ENCODE results near the gene ZNF358. TPM values are rescaled to one million over a fixed set of nuclear protein-coding genes. Genes with fewer than 3 reads are reported as not detected.
A peak's percentile ranks its signal among the peaks of the same experiment; 100 is the strongest.

Gene ZNF358
- total RNA-seq, 2 experiments from 2014 or later: 5.1 to 5.2 TPM

- ChIA-PET CTCF (no interaction called here), POLR2A (no interaction called here)
- Histone ChIP-seq H3K36me3 (ENCODE audit: insufficient read depth, low read length) (peaks cover 9% of the 10 kb centered on the region), H3K9me3 (ENCODE audit: control insufficient read depth in 1 of 2, insufficient read depth in 1 of 2, low read length in 2 of 2) (no peaks in the 10 kb centered on the region), H3K4me3 (ENCODE audit: low read length) (no peak overlapping the region), H3K27ac (ENCODE audit: low read depth in 1 of 2, low read length in 2 of 2) (no peak overlapping the region), H3K27me3 (ENCODE audit: control insufficient read depth in 1 of 2, insufficient read depth in 2 of 2, low read length in 2 of 2) (no peaks in the 10 kb centered on the region), H3K4me1 (ENCODE audit: insufficient read depth, low read length) (peaks cover 17% of the 10 kb centered on the region)
- DNase-seq (no peak), ATAC-seq (ENCODE audit: poor library complexity) (no peak)
- Mint-ChIP-seq H3K36me3 (ENCODE audit: low read depth) (peaks cover 11% of the 10 kb centered on the region), H3K4me1 (ENCODE audit: low read depth) (peaks cover 12% of the 10 kb centered on the region), H3K9me3 (no peaks in the 10 kb centered on the region), H3K4me3 (no peak overlapping the region), H3K27ac (no peak overlapping the region), H3K27me3 (no peaks in the 10 kb centered on the region)
- intact Hi-C loops (cut with DNase I, micrococcal nuclease): loop anchor here in 1 of 2 experiments (5.0 to 10.0 kb wide), 2 partner anchors 375 to 793 kb away; partner anchors contain the start of genes GPR108, MAP2K7 and TRIP10
- TF ChIP-seq CTCF (IDR thresholded peaks at IDR 0.05): no peak
Measured at GRCh38 chr19:7529610-7530490, 13.9 kb downstream of the ZNF358 start.

GRCh38 chr19:7533281-7533885 is 17.5 kb downstream of the ZNF358 start:
- ChIA-PET CTCF (interaction anchor here (0.8 kb wide), 1 partner anchor 11 kb away, joined by 3 read pairs; the partner anchor contains the start of gene MCOLN1), POLR2A (interaction anchor here (2.6 kb wide), 1 partner anchor 11 kb away, joined by 18 read pairs; the partner anchor contains the start of gene MCOLN1)
- H3K4me3 Mint-ChIP-seq: peak overlapping the region; percentile 98
- Histone ChIP-seq H3K4me3 (ENCODE audit: low read length) (peak overlapping the region; percentile 93), H3K27ac (ENCODE audit: low read depth in 1 of 2, low read length in 2 of 2) (no peak overlapping the region), H3K36me3 (ENCODE audit: insufficient read depth, low read length) (no peaks in the 10 kb centered on the region), H3K27me3 (ENCODE audit: control insufficient read depth in 1 of 2, insufficient read depth in 2 of 2, low read length in 2 of 2) (no peaks in the 10 kb centered on the region), H3K4me1 (ENCODE audit: insufficient read depth, low read length) (peaks cover 40% of the 10 kb centered on the region), H3K9me3 (ENCODE audit: control insufficient read depth in 1 of 2, insufficient read depth in 1 of 2, low read length in 2 of 2) (no peaks in the 10 kb centered on the region)
- DNase-seq (peak in 1 of 14 experiments; percentile 42), ATAC-seq (ENCODE audit: poor library complexity) (no peak)
- no peaks in the 10 kb centered on the region for H3K27me3 Mint-ChIP-seq
- intact Hi-C loops (cut with DNase I, micrococcal nuclease): loop anchor here in 1 of 2 experiments (2.0 to 10.0 kb wide), 3 partner anchors 339 to 796 kb away; partner anchors contain the start of genes GPR108, MAP2K7 and TRIP10
- H3K9me3 Mint-ChIP-seq: no peaks in the 10 kb centered on the region
- H3K27ac Mint-ChIP-seq: peak overlapping the region; percentile 87
- H3K4me1 Mint-ChIP-seq (ENCODE audit: low read depth): peaks cover 29% of the 10 kb centered on the region
- TF ChIP-seq CTCF (IDR thresholded peaks at IDR 0.05): no peak
- H3K36me3 Mint-ChIP-seq (ENCODE audit: low read depth): peaks cover 21% of the 10 kb centered on the region

GRCh38 chr19:7533925-7534480 is 18.1 kb downstream of the ZNF358 start:
- Mint-ChIP-seq H3K4me3 (peak overlapping the region; percentile 98), H3K9me3 (no peaks in the 10 kb centered on the region), H3K27me3 (no peaks in the 10 kb centered on the region), H3K4me1 (ENCODE audit: low read depth) (peaks cover 29% of the 10 kb centered on the region), H3K27ac (peak overlapping the region; percentile 87), H3K36me3 (ENCODE audit: low read depth) (peaks cover 27% of the 10 kb centered on the region)
- H3K9me3 ChIP-seq (ENCODE audit: control insufficient read depth in 1 of 2, insufficient read depth in 1 of 2, low read length in 2 of 2): no peaks in the 10 kb centered on the region
- H3K36me3 ChIP-seq (ENCODE audit: insufficient read depth, low read length): peaks cover 4% of the 10 kb centered on the region
- TF ChIP-seq CTCF (IDR thresholded peaks at IDR 0.05): no peak
- peaks cover 40% of the 10 kb centered on the region for H3K4me1 ChIP-seq (ENCODE audit: insufficient read depth, low read length)
- H3K27me3 ChIP-seq (ENCODE audit: control insufficient read depth in 1 of 2, insufficient read depth in 2 of 2, low read length in 2 of 2): no peaks in the 10 kb centered on the region
- ChIA-PET POLR2A (interaction anchor here (0.6 to 3.2 kb wide), 4 partner anchors 11 to 373 kb away, joined by 3 to 50 read pairs (median 4); partner anchors contain the start of genes MAP2K7 and MCOLN1), CTCF (interaction anchor here (1.1 to 2.1 kb wide), 3 partner anchors 11 to 396 kb away, joined by 3 to 10 read pairs (median 5); partner anchors contain the start of gene MCOLN1)
- peak overlapping the region; percentile 67 to 79 for H3K27ac ChIP-seq (ENCODE audit: low read depth in 1 of 2, low read length in 2 of 2)
- H3K4me3 ChIP-seq (ENCODE audit: low read length): peak overlapping the region; percentile 93
- peak; percentile 59 for ATAC-seq (ENCODE audit: poor library complexity)
- peak; percentile 73 to 92 (median 82) for DNase-seq
- intact Hi-C loops (cut with DNase I, micrococcal nuclease): loop anchor here (1.0 to 10.0 kb wide), 7 partner anchors 12 to 1171 kb away; partner anchors contain the start of genes MCOLN1 (in 2 of the 2), GPR108 (in 1 of the 2), MAP2K7 (in 1 of the 2) and PEX11G (in 1 of the 2)

Measured in CD4-positive, alpha-beta T cell (primary cell).